Measurements from ENCODE around the gene MRGPRE.

DNA sequence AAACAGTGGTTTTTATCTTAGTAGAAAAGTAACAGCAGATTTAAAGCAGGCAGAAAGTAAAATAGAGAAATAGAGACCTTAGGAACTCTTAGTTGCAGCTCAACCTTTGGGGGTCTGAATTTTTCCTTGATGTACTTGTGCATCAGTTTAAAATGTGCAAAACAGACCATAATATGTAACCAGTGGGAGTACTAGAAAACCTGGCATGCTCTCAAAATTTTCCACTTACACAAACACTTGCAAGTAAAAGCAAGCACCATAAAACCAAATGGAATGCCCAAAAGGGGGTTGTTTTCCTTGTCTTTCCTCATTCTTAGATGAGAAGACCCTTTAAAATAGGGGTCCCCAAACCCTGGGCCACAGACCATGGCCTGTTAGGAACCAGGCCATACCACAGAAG, 12.9 kb upstream of the MRGPRE start:
- TF ChIP-seq ZNF274 (IDR thresholded peaks at IDR 0.05; ENCODE audit: low read depth, low read length) (no peak), YY1 (IDR thresholded peaks at IDR 0.05; ENCODE audit: insufficient read depth, insufficient read length) (no peak)
